ENCODE measurements around the gene CRADD.

CRADD gene

DNA sequence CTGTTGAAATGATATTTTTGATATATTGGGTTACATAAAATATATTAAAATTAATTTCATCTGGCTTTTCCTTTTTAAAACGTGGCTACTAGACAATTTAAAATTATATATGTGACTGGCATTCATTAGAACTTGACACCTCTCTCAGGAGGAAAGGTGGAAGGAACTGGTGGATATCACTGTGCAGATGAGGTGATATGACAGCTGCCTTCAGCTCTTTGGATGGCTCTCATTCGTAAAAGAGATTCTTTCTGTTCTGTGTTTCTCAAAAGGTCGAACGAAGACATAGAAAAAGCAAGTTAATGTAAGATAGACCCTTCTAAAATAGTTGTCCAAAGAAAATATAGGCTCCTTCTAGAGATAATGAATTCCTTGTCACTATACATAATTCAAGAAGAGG, 36.6 kb downstream of the CRADD start:
- H3K9me3 ChIP-seq (ENCODE audit: insufficient read depth, low read length, severe bottlenecking) = peaks cover 12% of the 10 kb centered on the region
- DNase-seq (no peak), ATAC-seq (ENCODE audit: insufficient read depth, low read depth) (no peak)
- H3K27me3 ChIP-seq (ENCODE audit: insufficient read depth, low read length, poor library complexity) = no peaks in the 10 kb centered on the region
- H3K36me3 ChIP-seq (ENCODE audit: insufficient read depth, low read length) = no peaks in the 10 kb centered on the region
- no peak overlapping the region for H3K27ac ChIP-seq (ENCODE audit: low read length)
- peaks cover 7% of the 10 kb centered on the region; the same call in 1 of the 2 replicates for H3K4me1 ChIP-seq (ENCODE audit: insufficient read depth, low read length)
- no peak overlapping the region for H3K4me2 ChIP-seq (ENCODE audit: insufficient read depth, low read length)
- no peak overlapping the region for H3K9ac ChIP-seq (ENCODE audit: low read depth, low read length)
- H2AFZ ChIP-seq (ENCODE audit: low read depth, low read length) = no peak overlapping the region
- peaks cover 4% of the 10 kb centered on the region for H3K79me2 ChIP-seq (ENCODE audit: insufficient read depth, low read length)
- H4K20me1 ChIP-seq (ENCODE audit: insufficient read depth, low read length) = no peaks in the 10 kb centered on the region
- TF ChIP-seq, protein P1, sequence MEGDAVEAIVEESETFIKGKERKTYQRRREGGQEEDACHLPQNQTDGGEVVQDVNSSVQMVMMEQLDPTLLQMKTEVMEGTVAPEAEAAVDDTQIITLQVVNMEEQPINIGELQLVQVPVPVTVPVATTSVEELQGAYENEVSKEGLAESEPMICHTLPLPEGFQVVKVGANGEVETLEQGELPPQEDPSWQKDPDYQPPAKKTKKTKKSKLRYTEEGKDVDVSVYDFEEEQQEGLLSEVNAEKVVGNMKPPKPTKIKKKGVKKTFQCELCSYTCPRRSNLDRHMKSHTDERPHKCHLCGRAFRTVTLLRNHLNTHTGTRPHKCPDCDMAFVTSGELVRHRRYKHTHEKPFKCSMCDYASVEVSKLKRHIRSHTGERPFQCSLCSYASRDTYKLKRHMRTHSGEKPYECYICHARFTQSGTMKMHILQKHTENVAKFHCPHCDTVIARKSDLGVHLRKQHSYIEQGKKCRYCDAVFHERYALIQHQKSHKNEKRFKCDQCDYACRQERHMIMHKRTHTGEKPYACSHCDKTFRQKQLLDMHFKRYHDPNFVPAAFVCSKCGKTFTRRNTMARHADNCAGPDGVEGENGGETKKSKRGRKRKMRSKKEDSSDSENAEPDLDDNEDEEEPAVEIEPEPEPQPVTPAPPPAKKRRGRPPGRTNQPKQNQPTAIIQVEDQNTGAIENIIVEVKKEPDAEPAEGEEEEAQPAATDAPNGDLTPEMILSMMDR (IDR thresholded peaks at IDR 0.05; ENCODE audit: borderline replicate concordance, extremely low read depth, low read length, poor library complexity, severe bottlenecking) = no peak
- no peak for TF ChIP-seq EZH2 (IDR thresholded peaks at IDR 0.05; ENCODE audit: borderline replicate concordance, low read depth, low read length, severe bottlenecking)
- H3K4me3 ChIP-seq (ENCODE audit: low read depth in 1 of 2, low read length in 2 of 2) = no peak overlapping the region

DNA sequence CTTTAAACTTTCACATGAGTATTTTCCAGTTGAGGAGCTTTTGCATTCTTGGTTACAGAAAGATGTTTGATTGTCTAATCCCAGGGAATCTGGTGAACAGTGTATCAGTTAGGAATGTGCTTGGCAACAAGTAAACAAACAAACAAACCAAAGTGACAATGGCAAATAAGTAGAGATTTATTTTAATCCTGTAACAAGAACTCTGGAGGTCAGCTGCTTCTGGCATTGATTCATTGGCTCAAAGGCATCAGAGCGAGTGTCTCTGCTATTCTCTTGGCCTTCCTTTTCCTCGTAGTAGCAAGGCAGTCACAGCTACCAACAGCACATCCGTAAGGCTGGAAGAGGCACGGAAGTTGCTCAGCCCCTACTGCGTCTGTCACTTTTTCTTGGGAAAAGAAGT, 37.2 kb downstream of the CRADD start:
- TF ChIP-seq, protein P1 (IDR thresholded peaks at IDR 0.05; ENCODE audit: borderline replicate concordance, extremely low read depth, low read length, poor library complexity, severe bottlenecking) = no peak
- TF ChIP-seq EZH2 (IDR thresholded peaks at IDR 0.05; ENCODE audit: borderline replicate concordance, low read depth, low read length, severe bottlenecking) = no peak
- Histone ChIP-seq H4K20me1 (ENCODE audit: insufficient read depth, low read length) (no peaks in the 10 kb centered on the region), H3K4me1 (ENCODE audit: insufficient read depth, low read length) (peaks cover 7% of the 10 kb centered on the region; the same call in 1 of the 2 replicates), H3K4me3 (ENCODE audit: low read depth in 1 of 2, low read length in 2 of 2) (no peak overlapping the region), H3K9ac (ENCODE audit: low read depth, low read length) (no peak overlapping the region), H3K27ac (ENCODE audit: low read length) (no peak overlapping the region), H3K79me2 (ENCODE audit: insufficient read depth, low read length) (peaks cover 4% of the 10 kb centered on the region), H3K9me3 (ENCODE audit: insufficient read depth, low read length, severe bottlenecking) (peaks cover 10% of the 10 kb centered on the region), H3K4me2 (ENCODE audit: insufficient read depth, low read length) (no peak overlapping the region), H3K27me3 (ENCODE audit: insufficient read depth, low read length, poor library complexity) (no peaks in the 10 kb centered on the region), H3K36me3 (ENCODE audit: insufficient read depth, low read length) (no peaks in the 10 kb centered on the region), H2AFZ (ENCODE audit: low read depth, low read length) (no peak overlapping the region)
- no peak for ATAC-seq (ENCODE audit: insufficient read depth, low read depth)
- no peak for DNase-seq

DNA sequence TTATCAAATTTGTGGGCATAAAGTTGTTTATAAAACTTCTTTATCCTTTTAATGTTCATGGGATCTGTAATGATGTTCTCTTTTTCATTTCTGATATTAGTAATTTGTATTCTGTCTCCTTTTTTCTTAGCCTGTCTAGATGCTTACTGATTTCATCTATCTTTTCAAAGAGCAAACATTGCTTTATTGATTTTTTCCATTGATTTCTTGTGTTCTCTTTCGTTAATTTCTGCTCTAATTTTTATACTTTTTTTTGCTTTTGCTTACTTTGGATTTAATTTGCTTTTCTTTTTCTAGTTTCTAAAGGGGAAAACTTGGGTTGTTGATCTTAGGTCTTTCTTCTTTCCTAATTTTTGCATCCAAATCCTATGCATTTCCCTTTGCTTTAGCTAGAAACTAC, 42.5 kb downstream of the CRADD start:
- ATAC-seq (ENCODE audit: insufficient read depth, low read depth) (no peak), DNase-seq (no peak)
- Histone ChIP-seq H3K9me3 (ENCODE audit: insufficient read depth, low read length, severe bottlenecking) (peaks cover 10% of the 10 kb centered on the region), H3K79me2 (ENCODE audit: insufficient read depth, low read length) (peaks cover 9% of the 10 kb centered on the region), H3K36me3 (ENCODE audit: insufficient read depth, low read length) (no peaks in the 10 kb centered on the region), H3K27me3 (ENCODE audit: insufficient read depth, low read length, poor library complexity) (no peaks in the 10 kb centered on the region), H3K4me2 (ENCODE audit: insufficient read depth, low read length) (no peak overlapping the region), H2AFZ (ENCODE audit: low read depth, low read length) (no peak overlapping the region), H4K20me1 (ENCODE audit: insufficient read depth, low read length) (no peaks in the 10 kb centered on the region), H3K27ac (ENCODE audit: low read length) (no peak overlapping the region), H3K4me1 (ENCODE audit: insufficient read depth, low read length) (no peaks in the 10 kb centered on the region), H3K4me3 (ENCODE audit: low read depth in 1 of 2, low read length in 2 of 2) (no peak overlapping the region), H3K9ac (ENCODE audit: low read depth, low read length) (no peak overlapping the region)
- TF ChIP-seq EZH2 (IDR thresholded peaks at IDR 0.05; ENCODE audit: borderline replicate concordance, low read depth, low read length, severe bottlenecking) = no peak
- TF ChIP-seq, protein P1 (IDR thresholded peaks at IDR 0.05; ENCODE audit: borderline replicate concordance, extremely low read depth, low read length, poor library complexity, severe bottlenecking) = no peak

DNA sequence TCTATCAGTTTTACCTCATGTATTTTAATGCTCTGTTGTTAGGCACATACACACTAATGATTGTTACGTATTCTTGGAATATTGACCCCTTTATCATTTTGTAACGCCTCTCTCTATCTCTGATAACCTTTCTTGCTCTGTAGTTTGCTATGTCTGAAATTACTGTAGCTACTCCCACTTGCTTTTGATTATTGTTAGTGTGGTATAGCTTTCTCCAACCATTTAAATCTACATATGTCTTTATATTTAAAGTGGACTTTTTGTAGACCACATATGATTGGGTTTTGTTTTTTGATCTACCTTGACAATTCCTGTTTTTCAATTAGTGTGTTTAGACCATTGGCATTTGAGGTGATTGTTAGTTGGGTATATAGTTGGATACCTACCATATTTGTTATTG, 43.4 kb downstream of the CRADD start:
- no peaks in the 10 kb centered on the region for H3K36me3 ChIP-seq (ENCODE audit: insufficient read depth, low read length)

More for the DNA sequence above, 43.4 kb downstream of the CRADD start:
- H3K27ac ChIP-seq (ENCODE audit: low read length) = no peak overlapping the region
- no peaks in the 10 kb centered on the region for H3K4me1 ChIP-seq (ENCODE audit: insufficient read depth, low read length)
- H3K9ac ChIP-seq (ENCODE audit: low read depth, low read length) = no peak overlapping the region
- no peak for ATAC-seq (ENCODE audit: insufficient read depth, low read depth)
- no peaks in the 10 kb centered on the region for H3K27me3 ChIP-seq (ENCODE audit: insufficient read depth, low read length, poor library complexity)
- TF ChIP-seq, protein P1 (IDR thresholded peaks at IDR 0.05; ENCODE audit: borderline replicate concordance, extremely low read depth, low read length, poor library complexity, severe bottlenecking) = no peak
- no peak for TF ChIP-seq EZH2 (IDR thresholded peaks at IDR 0.05; ENCODE audit: borderline replicate concordance, low read depth, low read length, severe bottlenecking)
- no peak overlapping the region for H2AFZ ChIP-seq (ENCODE audit: low read depth, low read length)
- no peak overlapping the region for H3K4me2 ChIP-seq (ENCODE audit: insufficient read depth, low read length)
- peaks cover 9% of the 10 kb centered on the region for H3K79me2 ChIP-seq (ENCODE audit: insufficient read depth, low read length)
- H3K4me3 ChIP-seq (ENCODE audit: low read depth in 1 of 2, low read length in 2 of 2) = no peak overlapping the region
- peaks cover 10% of the 10 kb centered on the region for H3K9me3 ChIP-seq (ENCODE audit: insufficient read depth, low read length, severe bottlenecking)
- no peaks in the 10 kb centered on the region for H4K20me1 ChIP-seq (ENCODE audit: insufficient read depth, low read length)
- DNase-seq = no peak

Measured in DND-41 (cell line).